K562 (cell line): ENCODE measurements around the gene JUN. TPM values are rescaled to one million over a fixed set of nuclear protein-coding genes. Genes with fewer than 3 reads are reported as not detected.

Experiments used
- BRF1 ChIP-seq: IDR thresholded peaks from 3 replicates; pipeline ENCODE4 v1.6.1; 2011; ENCODE audit warnings: borderline replicate concordance, mild to moderate bottlenecking; ENCODE audit not compliant: insufficient read length; ENCODE audit errors: extremely low read depth
- C11orf30 ChIP-seq: fragments of 450-650 bp; IDR thresholded peaks from 2 replicates; pipeline ENCODE4 v1.6.1; 2016; ENCODE audit warnings: low read depth, mild to moderate bottlenecking
- CHD2 ChIP-seq: IDR thresholded peaks from 2 replicates; pipeline ENCODE4 v1.6.1; 2011; ENCODE audit warnings: low read depth, low read length
- DMBX1 ChIP-seq: fragments of 250-450 bp; sonication (Bioruptor Pico); IDR thresholded peaks from 2 replicates; pipeline ENCODE4 v1.8.0; 2022; ENCODE audit warnings: inconsistent platforms, mild to moderate bottlenecking, moderate library complexity, borderline replicate concordance
- FOXA3 ChIP-seq, 2 experiments: fragments of 450-650 bp in 1 of 2; sonication (generic) in 1 of 2; formaldehyde crosslinking; IDR thresholded peaks in 1 of 2; conservative IDR thresholded peaks in 1 of 2; 2 replicates each; pipeline versions ENCODE4 v1.4.0 to v1.8.0; 2020 to 2022; ENCODE audit warnings: mild to moderate bottlenecking in 2 of 2, missing genetic modification reagents in 1 of 2
- GATAD2B ChIP-seq: fragments of 450-650 bp; IDR thresholded peaks from 2 replicates; pipeline ENCODE4 v1.6.1; 2017; ENCODE audit warnings: mild to moderate bottlenecking, borderline replicate concordance
- HDAC8 ChIP-seq: fragments of 450-650 bp; IDR thresholded peaks from 2 replicates; pipeline ENCODE4 v1.6.1; 2016; ENCODE audit warnings: mild to moderate bottlenecking, missing genetic modification characterization, moderate library complexity, missing compliant biosample characterization
- NFRKB ChIP-seq: fragments of 450-650 bp; IDR thresholded peaks from 2 replicates; pipeline ENCODE4 v1.6.1; 2016; ENCODE audit warnings: low read depth
- NR3C1 ChIP-seq: sonication (generic); formaldehyde crosslinking; IDR thresholded peaks from 2 replicates; pipeline ENCODE4 v1.8.1; 2022; ENCODE audit warnings: missing genetic modification reagents
- PPARD ChIP-seq: fragments of 250-450 bp; sonication (Bioruptor Pico); IDR thresholded peaks from 2 replicates; pipeline ENCODE4 v1.8.0; 2022; ENCODE audit warnings: inconsistent platforms, mild to moderate bottlenecking, moderate library complexity
- PREB ChIP-seq: sonication (generic); formaldehyde crosslinking; IDR thresholded peaks from 2 replicates; pipeline ENCODE4 v1.8.1; 2023; ENCODE audit warnings: mild to moderate bottlenecking, missing genetic modification reagents
- SAFB2 ChIP-seq: fragments of 200-400 bp; formaldehyde crosslinking; IDR thresholded peaks from 2 replicates; pipeline ENCODE4 v1.6.1; 2018; ENCODE audit warnings: borderline replicate concordance, low read length, low read depth, moderate library complexity; ENCODE audit not compliant: severe bottlenecking
- ZNF165 ChIP-seq: fragments of 250-450 bp; sonication (Bioruptor Pico); IDR thresholded peaks from 2 replicates; pipeline ENCODE4 v1.4.0; 2020; ENCODE audit warnings: borderline replicate concordance
- ZNF217 ChIP-seq: sonication (generic); formaldehyde crosslinking; IDR thresholded peaks from 2 replicates; pipeline ENCODE4 v1.8.0; 2022; ENCODE audit warnings: mild to moderate bottlenecking, missing genetic modification reagents
- ZNF318 ChIP-seq, 2 experiments: fragments of 450-650 bp; IDR thresholded peaks; 2 replicates each; pipeline ENCODE4 v1.6.1; 2016; ENCODE audit warnings: mild to moderate bottlenecking in 2 of 2, borderline replicate concordance in 1 of 2, low read depth in 1 of 2, moderate library complexity in 1 of 2
- ZNF785 ChIP-seq: fragments of 250-450 bp; sonication (Bioruptor Pico); IDR thresholded peaks from 2 replicates; pipeline ENCODE4 v1.4.0; 2020; ENCODE audit warnings: mild to moderate bottlenecking
- ZNF79 ChIP-seq: fragments of 250-450 bp; sonication (Bioruptor Pico); IDR thresholded peaks from 2 replicates; pipeline ENCODE4 v1.4.0; 2020; ENCODE audit warnings: low read depth, mild to moderate bottlenecking, moderate library complexity
- ZZZ3 ChIP-seq: fragments of 450-650 bp; IDR thresholded peaks from 2 replicates; pipeline ENCODE4 v1.6.1; 2016; ENCODE audit warnings: antibody characterized with exemption, mild to moderate bottlenecking, moderate library complexity
- polyA plus RNA-seq, 8 experiments: library from polyadenylated mRNA; depleted of rRNA in 4 of 8; stranded (reverse) in 5 of 8; unstranded in 3 of 8; fragments of >200 nt; fragmentation: Nextera tagmentation in 2 of 8; fragmentation: Illumina TruSeq in 1 of 8; extraction: Ambion mirVana in 2 of 8; extraction: Trizol in 1 of 8; gene quantifications; 2 replicates each; pipeline versions ENCODE4 v1.2.1 to v1.2.3, GENCODE V29; 2011 to 2014; ENCODE audit warnings: inconsistent platforms in 1 of 8, missing spikeins in 1 of 8
- total RNA-seq, 7 experiments: library from RNA; depleted of rRNA in 6 of 7; stranded (reverse); fragments of >200 nt in 6 of 7; fragmentation: Illumina TruSeq in 2 of 7; extraction: Trizol in 2 of 7; gene quantifications; 2 replicates each; pipeline versions ENCODE4 v1.2.1 to v1.2.3, GENCODE V29; 2011 to 2021; ENCODE audit warnings: low replicate concordance in 1 of 7

The JUN gene
- total and polyA plus RNA-seq, 9 of the 15 experiments (the other 6 are each of a cell fraction or from before 2014, with no cell fraction given) = 0.32 to 23.4 (median 4.0) TPM

- TF ChIP-seq ZNF165 (no peak), ZZZ3 (no peak), PREB (CRISPR knock-in tag) (peak; percentile 96; the same call in 1 of the 2 replicates), BRF1 (no peak), ZNF217 (CRISPR knock-in tag) (no peak), HDAC8 (tag) (peak; percentile 40; the same call in 1 of the 2 replicates), ZNF318 (IDR thresholded peaks at IDR 0.05; ENCODE audit: borderline replicate concordance in 1 of 2, low read depth in 1 of 2) (no peak), GATAD2B (no peak; the same call in 1 of the 2 replicates), NFRKB (peak; percentile 36), C11orf30 (no peak), FOXA3 (CRISPR knock-in tag; conservative IDR thresholded peaks at IDR 0.05 in 1 of 2, IDR thresholded peaks at IDR 0.05 in 1 of 2) (no peak; a peak in 1 of 4 replicates), NR3C1 (CRISPR knock-in tag) (no peak), ZNF79 (CRISPR knock-in tag) (no peak), CHD2 (0 out of 2 replicates have a peak, but pooled peaks have one; percentile 34), SAFB2 (no peak), ZNF785 (CRISPR knock-in tag) (no peak), DMBX1 (CRISPR knock-in tag) (peak; percentile 32; the same call in 1 of the 2 replicates), PPARD (CRISPR knock-in tag) (no peak)
Measured at GRCh38 chr1:58783090-58783992, 506 bp downstream of the JUN start (continued).
